SHP77 treated with DMSO at 0.1 percent for 48 hours (cell line): Measurements from ENCODE around the gene TEKT1.
"Not testable (repeated sequence)": the region's sequence is repeated elsewhere in the genome, so short reads cannot be mapped to it uniquely, and the experiment has no call there.

ENCODE experiments used
- DNase-seq: peaks from one replicate; lab custom pipeline; 2025; lab: John Stamatoyannopoulos, UW

TEKT1 gene

GRCh38 chr17:6815775-6816174 is 15.8 kb downstream of the TEKT1 start:
- no peak for DNase-seq

- no peak for DNase-seq
Measured at GRCh38 chr17:6812295-6812694, 19.2 kb downstream of the TEKT1 start.

- DNase-seq: no peak
Measured at GRCh38 chr17:6811510-6811909, 20.0 kb downstream of the TEKT1 start.

GRCh38 chr17:6800422-6801027 is 31.0 kb downstream of the TEKT1 start:
- no peak for DNase-seq

GRCh38 chr17:6799738-6800137 is 31.8 kb downstream of the TEKT1 start:
- no peak for DNase-seq

- no peak for DNase-seq
Measured at GRCh38 chr17:6797718-6798351, 33.7 kb downstream of the TEKT1 start.

GRCh38 chr17:6796887-6797490 is 34.5 kb downstream of the TEKT1 start:
- no peak for DNase-seq

- no peak for DNase-seq
Measured at GRCh38 chr17:6796017-6796886, 35.3 kb downstream of the TEKT1 start.

GRCh38 chr17:6793748-6794493 is 37.6 kb downstream of the TEKT1 start:
- no peak for DNase-seq

GRCh38 chr17:6789146-6789545 is 42.4 kb downstream of the TEKT1 start:
- no peak for DNase-seq

GRCh38 chr17:6787081-6787693 is 44.3 kb downstream of the TEKT1 start:
- DNase-seq: no peak

GRCh38 chr17:6786618-6787017 is 44.9 kb downstream of the TEKT1 start:
- no peak for DNase-seq

- no peak for DNase-seq
Measured at GRCh38 chr17:6782244-6782643, 49.3 kb downstream of the TEKT1 start.

GRCh38 chr17:6780886-6781285 is 50.6 kb downstream of the TEKT1 start:
- no peak for DNase-seq

GRCh38 chr17:6780001-6780400 is 51.5 kb downstream of the TEKT1 start:
- no peak for DNase-seq

GRCh38 chr17:6779411-6779810 is 52.1 kb downstream of the TEKT1 start:
- DNase-seq: no peak

- no peak for DNase-seq
Measured at GRCh38 chr17:6775871-6776405, 55.6 kb downstream of the TEKT1 start, which contains the start of gene FBXO39. TSS of gene FBXO39 (plus strand) at chr17:6776215. CDS start at chr17:6779869, 3,654 bp downstream.

- not testable (repeated sequence) for DNase-seq
Measured at GRCh38 chr17:6774906-6775305, 56.6 kb downstream of the TEKT1 start.

GRCh38 chr17:6772016-6772415 is 59.5 kb downstream of the TEKT1 start:
- DNase-seq: no peak

- no peak for DNase-seq
Measured at GRCh38 chr17:6768447-6768846, 63.1 kb downstream of the TEKT1 start.

- DNase-seq: no peak
Measured at GRCh38 chr17:6761779-6762178, 69.8 kb downstream of the TEKT1 start.
